Measurements from ENCODE around the gene PITX1. TPM values are rescaled to one million over a fixed set of nuclear protein-coding genes. Genes with fewer than 3 reads are reported as not detected.

The PITX1 gene
- total and polyA plus RNA-seq, 2 donors (not counting 1 experiment from before 2014, with no cell fraction given) = 0.13 TPM; not detected in 1

DNA sequence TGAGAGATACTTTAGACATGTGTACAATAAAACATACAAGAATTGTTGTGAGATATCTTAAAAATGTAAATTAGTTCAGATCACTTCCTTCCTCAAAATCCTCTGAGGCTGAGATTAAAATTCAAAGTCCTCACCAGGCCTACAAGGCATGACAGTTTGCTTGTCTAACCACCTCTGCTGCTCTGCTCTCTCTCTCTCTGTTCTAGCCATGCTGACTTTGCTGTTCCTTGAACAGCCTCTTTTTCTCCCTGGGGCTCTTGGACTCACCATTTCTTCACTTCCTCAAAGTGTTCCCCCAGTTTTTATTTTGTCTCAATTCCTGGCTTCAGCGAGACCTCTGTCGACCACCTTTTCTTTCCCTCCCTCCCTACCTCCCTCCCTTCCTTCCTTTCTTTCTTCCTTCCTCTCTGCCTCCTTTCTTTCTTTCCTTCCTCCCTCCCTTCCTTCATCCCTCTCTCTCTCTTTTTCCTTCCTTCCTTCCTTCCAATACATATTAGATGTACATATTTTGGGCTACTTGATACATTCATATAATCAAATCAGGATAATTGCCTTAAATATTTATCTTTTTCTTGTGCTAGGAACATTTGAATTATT lies 39.4 kb downstream of the PITX1 start:
- H3K4me1 Mint-ChIP-seq = peaks cover 17% of the 10 kb centered on the region
- POLR2A ChIA-PET = no interaction called here
- H3K9me3 Mint-ChIP-seq (ENCODE audit: insufficient read depth) = peaks cover 5% of the 10 kb centered on the region
- H4K20me1 ChIP-seq (ENCODE audit: control insufficient read depth, insufficient read depth, low read length, poor library complexity, severe bottlenecking) = no peaks in the 10 kb centered on the region
- H3K4me2 ChIP-seq (replicated peaks; ENCODE audit: low read depth, low read length, poor library complexity, severe bottlenecking) = peak overlapping the region; percentile 32
- H3K27ac ChIP-seq (ENCODE audit: low read length in 2 of 2) = peak overlapping the region in 1 of 2 donors; percentile 42
- ATAC-seq (ENCODE audit: low read depth) = peak; percentile 57
- WGBS (ENCODE audit: insufficient coverage) = 21% methylated on average over 2 of the region's 2 CpGs
- CTCF ChIA-PET = no interaction called here
- no peak overlapping the region for H2AFZ ChIP-seq (ENCODE audit: insufficient read depth, low read depth, low read length, poor library complexity, severe bottlenecking)
- peak overlapping the region; percentile 8 for H3K27ac Mint-ChIP-seq
- no peaks in the 10 kb centered on the region for H3K27me3 ChIP-seq (replicated peaks in 1 of 4; ENCODE audit: control extremely low read depth in 1 of 4, control insufficient read depth in 3 of 4, insufficient read depth in 4 of 4, low read length in 3 of 4)
- no peaks in the 10 kb centered on the region for H3K36me3 ChIP-seq (replicated peaks in 1 of 2; ENCODE audit: control extremely low read depth in 1 of 2, control insufficient read depth in 1 of 2, extremely low read depth in 1 of 2, insufficient read depth in 2 of 2, low read length in 1 of 2)
- H3K27me3 Mint-ChIP-seq = peaks cover 4% of the 10 kb centered on the region
- TF ChIP-seq EZH2 (IDR thresholded peaks at IDR 0.05; ENCODE audit: borderline replicate concordance, insufficient read depth, low read depth, low read length, poor library complexity, severe bottlenecking) = no peak
- TF ChIP-seq, protein P1, sequence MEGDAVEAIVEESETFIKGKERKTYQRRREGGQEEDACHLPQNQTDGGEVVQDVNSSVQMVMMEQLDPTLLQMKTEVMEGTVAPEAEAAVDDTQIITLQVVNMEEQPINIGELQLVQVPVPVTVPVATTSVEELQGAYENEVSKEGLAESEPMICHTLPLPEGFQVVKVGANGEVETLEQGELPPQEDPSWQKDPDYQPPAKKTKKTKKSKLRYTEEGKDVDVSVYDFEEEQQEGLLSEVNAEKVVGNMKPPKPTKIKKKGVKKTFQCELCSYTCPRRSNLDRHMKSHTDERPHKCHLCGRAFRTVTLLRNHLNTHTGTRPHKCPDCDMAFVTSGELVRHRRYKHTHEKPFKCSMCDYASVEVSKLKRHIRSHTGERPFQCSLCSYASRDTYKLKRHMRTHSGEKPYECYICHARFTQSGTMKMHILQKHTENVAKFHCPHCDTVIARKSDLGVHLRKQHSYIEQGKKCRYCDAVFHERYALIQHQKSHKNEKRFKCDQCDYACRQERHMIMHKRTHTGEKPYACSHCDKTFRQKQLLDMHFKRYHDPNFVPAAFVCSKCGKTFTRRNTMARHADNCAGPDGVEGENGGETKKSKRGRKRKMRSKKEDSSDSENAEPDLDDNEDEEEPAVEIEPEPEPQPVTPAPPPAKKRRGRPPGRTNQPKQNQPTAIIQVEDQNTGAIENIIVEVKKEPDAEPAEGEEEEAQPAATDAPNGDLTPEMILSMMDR (IDR thresholded peaks at IDR 0.05) = no peak
- peak; percentile 40 for DNase-seq
- H3K79me2 ChIP-seq (ENCODE audit: control insufficient read depth, insufficient read depth, low read length) = no peaks in the 10 kb centered on the region
- H3K9me3 ChIP-seq (ENCODE audit: control extremely low read depth in 1 of 3, control insufficient read depth in 2 of 3, insufficient read depth in 1 of 3, low read length in 2 of 3) = no peaks in the 10 kb centered on the region
- intact Hi-C loops (cut with micrococcal nuclease) = no loop called here
- H3K9ac ChIP-seq (ENCODE audit: low read length) = peak overlapping the region; percentile 16
- peaks cover 10 to 11% of the 10 kb centered on the region in 2 donors for H3K4me1 ChIP-seq (ENCODE audit: control insufficient read depth in 2 of 2, insufficient read depth in 2 of 2, low read length in 2 of 2)
- no peak overlapping the region for H3K4me3 ChIP-seq (ENCODE audit: control extremely low read depth in 1 of 5, extremely low read depth in 1 of 5, insufficient read depth in 1 of 5, low read depth in 2 of 5, low read length in 4 of 5)
- peak overlapping the region; percentile 30 for H3K4me3 Mint-ChIP-seq

DNA sequence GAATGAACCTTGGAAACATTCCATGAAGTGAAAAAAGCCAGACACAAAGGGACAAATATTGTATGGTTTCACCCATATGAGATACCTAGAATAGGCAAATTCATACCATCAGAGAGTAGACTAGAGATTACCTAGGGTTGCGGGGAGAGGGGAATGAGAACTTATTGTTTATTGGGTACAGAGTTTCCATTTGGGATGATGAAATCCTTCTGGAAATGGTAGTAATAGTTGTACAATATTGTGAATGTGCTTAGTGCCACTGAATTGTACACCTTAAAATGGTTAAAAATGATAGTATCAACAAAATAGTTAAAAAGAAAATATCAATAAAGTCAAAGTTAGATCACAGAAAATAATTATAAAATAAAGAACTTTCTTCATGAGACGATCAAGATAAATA lies 40.9 kb downstream of the PITX1 start:
- Histone ChIP-seq H3K4me2 (replicated peaks; ENCODE audit: low read depth, low read length, poor library complexity, severe bottlenecking) (no peak overlapping the region), H3K27me3 (replicated peaks in 1 of 4; ENCODE audit: control extremely low read depth in 1 of 4, control insufficient read depth in 3 of 4, insufficient read depth in 4 of 4, low read length in 3 of 4) (no peaks in the 10 kb centered on the region), H2AFZ (ENCODE audit: insufficient read depth, low read depth, low read length, poor library complexity, severe bottlenecking) (no peak overlapping the region), H3K36me3 (replicated peaks in 1 of 2; ENCODE audit: control extremely low read depth in 1 of 2, control insufficient read depth in 1 of 2, extremely low read depth in 1 of 2, insufficient read depth in 2 of 2, low read length in 1 of 2) (no peaks in the 10 kb centered on the region), H3K27ac (ENCODE audit: low read length in 2 of 2) (no peak overlapping the region), H3K9me3 (ENCODE audit: control extremely low read depth in 1 of 3, control insufficient read depth in 2 of 3, insufficient read depth in 1 of 3, low read length in 2 of 3) (no peaks in the 10 kb centered on the region), H3K9ac (ENCODE audit: low read length) (no peak overlapping the region), H3K4me1 (ENCODE audit: control insufficient read depth in 2 of 2, insufficient read depth in 2 of 2, low read length in 2 of 2) (peaks cover 10 to 11% of the 10 kb centered on the region in 2 donors), H3K4me3 (ENCODE audit: control extremely low read depth in 1 of 5, extremely low read depth in 1 of 5, insufficient read depth in 1 of 5, low read depth in 2 of 5, low read length in 4 of 5) (no peak overlapping the region), H3K79me2 (ENCODE audit: control insufficient read depth, insufficient read depth, low read length) (no peaks in the 10 kb centered on the region), H4K20me1 (ENCODE audit: control insufficient read depth, insufficient read depth, low read length, poor library complexity, severe bottlenecking) (no peaks in the 10 kb centered on the region)
- TF ChIP-seq, protein P1 (IDR thresholded peaks at IDR 0.05) = no peak
- no peak for TF ChIP-seq EZH2 (IDR thresholded peaks at IDR 0.05; ENCODE audit: borderline replicate concordance, insufficient read depth, low read depth, low read length, poor library complexity, severe bottlenecking)
- ATAC-seq (ENCODE audit: low read depth) (no peak), DNase-seq (no peak)
- no peak overlapping the region for H3K27ac Mint-ChIP-seq
- H3K27me3 Mint-ChIP-seq = no peaks in the 10 kb centered on the region
- no peak overlapping the region for H3K4me3 Mint-ChIP-seq
- ChIA-PET POLR2A (no interaction called here), CTCF (no interaction called here)
- intact Hi-C loops (cut with micrococcal nuclease) = no loop called here
- H3K9me3 Mint-ChIP-seq (ENCODE audit: insufficient read depth) = peaks cover 5% of the 10 kb centered on the region
- H3K4me1 Mint-ChIP-seq = peaks cover 17% of the 10 kb centered on the region
- no CpG with 5 or more reads among the region's 2 CpGs for WGBS (ENCODE audit: insufficient coverage)
